HG02885 (cell line): ENCODE results near the gene SPAG16.

ENCODE experiments used
- ATAC-seq: cut with Tn5 transposase; IDR thresholded peaks from one replicate; pipeline ENCODE4 v1.9.1; 2021; ENCODE audit warnings: mild to moderate bottlenecking; ENCODE audit not compliant: unreplicated experiment, poor library complexity

Gene SPAG16

DNA sequence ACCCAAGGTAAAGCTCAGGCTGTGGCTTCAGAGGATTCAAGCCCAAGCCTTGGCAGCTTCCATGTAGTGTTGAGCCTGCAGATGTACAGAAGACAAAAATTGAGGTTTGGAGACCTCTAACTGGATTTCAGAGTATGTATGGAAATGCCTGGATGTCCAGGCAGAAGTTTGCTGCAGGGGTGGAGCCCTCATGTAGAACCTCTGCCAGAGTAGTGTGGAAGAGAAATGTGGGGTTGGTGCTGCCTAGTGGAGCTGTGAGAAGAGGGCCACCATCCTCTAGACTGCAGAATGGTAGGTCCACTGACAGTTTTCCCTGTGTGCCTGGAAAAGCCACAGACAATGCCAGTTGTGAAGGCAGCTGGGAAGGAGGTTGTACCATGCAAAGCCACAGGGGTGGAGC is 239.9 kb downstream of the SPAG16 start:
- ATAC-seq, result no peak

DNA sequence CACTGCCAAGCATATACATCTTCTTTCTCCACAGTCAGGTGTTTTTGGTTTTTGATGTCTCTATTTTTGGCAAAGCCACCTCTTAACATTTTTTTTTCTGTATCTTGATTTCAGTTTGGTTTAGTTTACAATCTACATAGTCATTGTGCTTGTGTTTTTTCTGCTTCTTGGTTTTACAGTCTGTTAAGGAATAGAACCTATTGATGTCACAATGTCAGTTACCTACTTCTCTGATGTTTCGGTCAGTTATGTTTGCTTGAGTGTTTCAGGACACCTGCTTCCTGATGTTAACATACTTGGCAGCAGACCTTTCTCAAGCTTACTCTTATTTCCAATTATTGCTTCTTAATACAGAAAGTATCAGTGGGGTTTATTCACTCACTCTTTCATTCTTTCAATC is 253.3 kb downstream of the SPAG16 start:
- ATAC-seq, result peak; percentile 73

DNA sequence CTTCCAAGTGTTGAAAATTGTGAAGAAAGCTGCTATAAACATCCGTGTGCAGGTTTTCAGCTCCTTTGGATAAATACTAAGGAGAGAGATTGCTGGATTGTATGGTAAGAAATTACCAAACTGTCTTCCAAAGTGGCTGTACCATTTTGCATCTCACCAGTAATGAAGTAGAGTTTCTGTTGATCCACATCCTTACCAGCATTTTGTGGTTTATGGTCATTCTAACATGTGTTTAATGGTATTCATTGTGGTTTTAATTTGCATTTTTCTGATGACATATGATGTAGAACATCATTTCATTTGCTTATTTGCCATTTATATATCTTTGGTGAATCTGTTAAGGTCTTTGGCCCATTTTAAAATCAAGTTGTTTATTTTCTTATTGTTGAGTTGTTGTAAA is 260.7 kb downstream of the SPAG16 start:
- ATAC-seq, result no peak

DNA sequence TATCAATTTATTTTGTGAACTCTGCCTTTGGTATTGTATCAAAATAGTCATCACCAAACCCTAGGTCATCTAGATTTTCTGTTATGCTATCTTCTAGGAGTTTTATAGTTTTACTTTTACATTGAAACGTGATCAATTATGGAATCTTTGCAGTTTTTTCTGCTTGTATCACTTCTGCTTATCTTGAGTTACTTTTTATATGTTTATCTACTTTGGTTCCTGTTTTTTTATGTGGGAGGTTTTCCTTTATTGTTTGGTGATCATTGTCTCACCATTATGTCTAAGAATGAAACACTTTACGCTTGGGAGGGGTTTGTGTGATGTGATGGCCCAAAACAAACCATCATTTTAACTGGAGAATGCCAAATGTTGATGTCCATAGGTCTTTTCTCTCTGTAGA is 261.2 kb downstream of the SPAG16 start:
- no peak for ATAC-seq

DNA sequence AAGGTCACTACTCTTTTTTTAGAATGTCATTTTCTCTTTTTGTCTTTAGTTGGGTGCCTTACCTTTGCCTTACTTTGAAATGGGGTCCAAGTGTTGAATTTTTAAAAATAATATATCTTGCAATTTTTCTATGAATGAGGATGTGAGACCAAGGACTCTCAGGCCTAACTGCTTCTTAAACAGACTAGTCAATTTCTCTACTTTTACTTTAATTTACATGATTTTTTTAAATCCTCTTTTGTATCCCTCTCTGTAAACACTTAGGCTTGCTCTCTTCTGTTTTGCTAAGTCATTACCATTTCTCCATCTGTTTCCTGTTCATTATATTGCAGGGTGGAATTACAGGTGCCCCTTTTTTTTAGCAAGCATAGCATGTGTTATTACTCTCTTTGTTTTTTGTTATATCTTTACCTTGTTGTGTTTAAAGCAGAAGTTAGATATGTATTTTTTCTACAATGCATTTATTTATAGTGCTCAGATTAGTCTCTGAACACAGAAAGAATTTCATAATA is 261.8 kb downstream of the SPAG16 start:
- no peak for ATAC-seq

DNA sequence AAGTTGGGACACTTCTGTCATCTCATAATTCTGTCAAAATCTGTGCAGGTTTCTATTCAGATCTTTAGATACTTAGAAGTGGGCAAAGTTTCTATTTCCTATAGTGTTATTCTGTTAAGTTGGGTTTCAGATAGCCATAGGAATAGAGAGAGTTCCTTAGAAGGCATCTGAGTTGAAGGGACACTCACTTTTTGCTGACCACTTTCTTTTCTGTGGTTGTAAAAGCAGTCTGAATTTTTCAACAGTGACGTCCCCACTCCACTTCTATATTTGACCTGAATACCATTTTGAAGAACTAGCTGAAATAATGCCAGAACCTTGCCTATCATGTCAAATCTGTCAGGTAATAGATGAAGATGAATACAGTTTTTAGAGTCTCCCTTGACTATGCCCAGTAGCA is 267.3 kb downstream of the SPAG16 start:
- no peak for ATAC-seq

DNA sequence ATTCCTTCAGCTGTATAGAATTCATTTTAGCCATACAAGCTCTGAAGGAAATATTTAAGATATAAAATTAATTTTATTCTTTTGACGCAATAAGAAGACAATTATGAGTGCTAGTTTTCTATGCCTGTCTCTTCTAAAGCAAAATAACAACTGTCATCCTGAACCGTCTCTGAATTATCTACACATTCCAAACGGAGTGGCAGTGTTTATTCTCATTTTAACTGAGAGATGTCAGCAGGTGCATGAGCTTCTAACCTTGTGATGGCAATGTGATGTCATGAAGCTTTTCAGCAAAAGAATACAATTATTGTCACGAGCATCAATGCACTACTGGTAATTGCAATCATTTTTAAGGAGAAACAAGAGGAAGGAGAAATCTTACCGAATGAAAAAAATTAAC is 274.8 kb downstream of the SPAG16 start:
- ATAC-seq, result no peak

DNA sequence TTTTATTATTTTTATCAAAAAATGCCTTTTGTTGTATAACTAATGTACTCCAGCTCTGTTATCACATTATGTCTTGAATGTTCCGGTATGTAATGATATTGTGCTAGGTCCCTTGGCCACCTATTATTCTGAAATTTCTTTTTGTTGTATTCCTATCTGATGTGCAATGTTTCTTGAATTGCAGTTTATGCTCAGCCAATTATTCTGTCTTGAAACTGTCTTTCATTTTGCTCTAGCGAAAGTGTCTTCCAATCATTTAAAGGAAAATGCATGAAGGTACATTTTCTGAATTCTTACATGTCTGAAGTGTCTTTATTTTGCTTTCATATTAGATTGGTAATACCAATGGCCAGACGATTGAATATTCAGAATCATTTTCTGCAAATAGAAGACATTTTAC is 277.5 kb downstream of the SPAG16 start:
- ATAC-seq, result no peak

DNA sequence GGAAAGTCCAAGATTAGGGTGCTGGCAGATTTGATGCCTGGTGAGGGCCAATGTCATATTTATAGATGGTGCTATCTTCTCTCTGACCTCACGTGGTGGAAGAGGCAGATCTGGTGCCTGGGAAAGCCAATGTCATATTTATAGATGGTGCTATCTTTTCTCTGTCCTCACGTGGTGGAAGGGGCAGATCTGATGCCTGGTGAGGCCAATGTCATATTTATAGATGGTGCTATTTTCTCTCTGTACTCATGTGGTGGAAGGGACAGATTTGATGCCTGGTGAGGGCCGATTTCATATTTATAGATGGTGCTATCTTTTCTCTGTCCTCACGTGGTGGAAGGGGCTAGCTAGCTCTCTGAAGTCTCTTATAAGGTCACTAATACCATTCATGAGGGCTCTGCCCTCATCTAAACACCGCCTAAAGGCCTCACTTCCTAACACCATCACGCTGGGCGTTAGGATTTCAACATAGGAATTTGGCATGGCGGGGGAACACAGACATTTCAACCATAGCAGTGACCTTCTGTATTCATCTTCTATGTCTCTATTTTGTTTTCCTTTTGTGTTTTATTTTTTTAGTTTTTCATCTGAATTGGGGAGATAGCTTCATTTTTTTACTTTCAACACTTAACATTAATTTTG is 278.4 kb downstream of the SPAG16 start:
- ATAC-seq, result no peak

DNA sequence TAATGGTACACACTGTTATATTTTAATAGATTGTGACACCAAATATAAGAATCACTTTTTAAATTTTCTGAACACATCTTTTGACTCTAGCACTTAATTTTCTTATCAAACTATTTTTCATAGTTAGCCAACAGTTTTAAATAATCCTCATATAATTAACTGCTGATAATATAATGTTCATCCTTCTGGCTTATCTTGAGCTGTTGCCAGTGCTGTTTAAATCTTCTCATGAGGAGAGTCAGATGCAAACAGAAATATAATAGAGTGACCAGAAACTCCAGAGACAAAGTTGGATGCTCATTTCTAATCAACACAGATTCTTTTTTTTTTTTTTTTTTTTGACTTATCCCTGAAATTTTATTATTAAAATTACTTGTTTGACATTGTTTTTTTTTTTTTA is 282.6 kb downstream of the SPAG16 start:
- ATAC-seq, result no peak

DNA sequence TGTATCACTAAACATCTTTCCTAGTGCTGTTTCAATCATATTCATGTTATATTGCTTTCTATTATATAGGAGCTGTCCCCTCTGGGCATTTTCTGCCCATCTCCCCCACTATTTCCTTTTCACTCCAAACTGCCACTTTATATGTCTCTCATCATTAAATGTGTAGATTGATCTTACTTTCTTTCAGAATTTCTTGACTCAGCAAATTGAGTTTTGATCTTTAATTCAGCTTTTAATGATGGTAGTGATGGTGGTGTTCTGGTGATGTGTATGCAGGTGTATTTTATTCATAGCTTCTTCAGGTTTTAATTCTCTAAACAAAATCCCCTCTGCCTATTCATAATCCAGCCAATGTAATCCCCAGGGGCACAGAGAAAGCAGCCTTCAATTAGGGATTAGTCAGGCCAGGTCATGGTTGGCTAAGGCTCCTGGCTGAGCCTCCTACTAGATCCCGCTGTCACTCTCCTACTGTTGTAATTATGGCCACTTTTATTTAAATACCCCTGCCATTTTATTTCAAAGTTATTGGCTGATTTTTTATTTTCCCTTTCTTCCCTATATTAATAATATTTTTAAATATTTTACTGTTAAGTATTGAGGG is 325.4 kb downstream of the SPAG16 start:
- no peak for ATAC-seq

DNA sequence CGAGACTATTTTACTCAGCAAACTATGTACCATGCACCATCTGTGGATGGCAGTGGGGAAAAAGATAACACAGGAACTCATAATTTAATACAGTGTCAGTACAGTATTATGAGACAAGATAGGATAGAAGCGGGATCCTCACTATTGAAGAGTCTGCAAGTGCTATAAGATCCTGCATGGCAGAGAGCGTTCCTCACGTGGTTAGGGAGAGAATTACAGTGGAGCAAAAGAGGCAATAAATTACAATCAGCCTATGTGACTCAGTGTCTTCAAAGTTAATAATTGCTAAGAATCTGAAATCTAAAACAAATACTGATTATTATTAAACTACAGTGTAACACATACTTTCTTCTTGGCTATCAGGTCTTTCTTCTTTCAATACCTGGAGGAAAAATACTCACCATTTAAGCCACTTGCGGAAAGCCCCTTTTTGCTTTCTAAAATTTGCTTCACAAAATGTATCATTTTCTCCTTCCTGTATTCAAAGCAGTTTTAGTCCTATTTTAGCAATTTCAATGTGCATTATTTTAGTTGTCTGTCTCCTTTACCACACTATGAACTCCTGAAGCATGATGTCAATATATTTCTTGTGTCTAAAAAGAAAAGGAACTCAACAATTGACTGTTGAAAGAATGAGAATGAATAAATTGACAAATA is 342.9 kb downstream of the SPAG16 start:
- ATAC-seq, result peak; percentile 65

DNA sequence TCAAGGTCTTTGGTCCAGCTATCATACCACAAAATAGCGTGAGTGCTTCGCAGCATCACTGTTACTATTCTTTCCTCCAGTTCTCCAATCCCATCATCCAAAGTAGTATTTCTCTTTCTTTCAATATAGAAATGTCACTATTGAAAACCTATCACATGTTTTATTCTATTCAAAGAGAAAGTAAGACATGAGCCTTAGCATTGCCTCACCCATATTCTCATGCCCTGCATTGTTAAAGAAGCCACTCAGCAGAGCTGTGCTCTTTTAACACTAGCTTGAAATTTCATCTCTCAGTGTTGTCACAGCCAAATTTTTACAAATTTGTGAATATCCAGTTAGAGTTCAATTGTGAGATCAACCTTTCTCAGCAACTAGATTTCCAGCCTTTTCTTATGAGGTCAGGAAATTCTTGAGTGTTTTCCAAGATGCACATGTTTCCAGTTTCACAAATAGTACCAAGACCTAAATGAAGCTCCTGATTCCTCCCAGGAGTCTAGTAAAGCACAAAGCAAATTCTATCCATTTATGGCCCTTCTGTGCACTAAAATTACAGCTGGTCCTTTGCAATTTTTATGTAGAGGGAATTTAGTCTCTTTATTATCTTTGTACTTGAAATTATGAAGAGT is 343.7 kb downstream of the SPAG16 start:
- ATAC-seq, result peak; percentile 64

DNA sequence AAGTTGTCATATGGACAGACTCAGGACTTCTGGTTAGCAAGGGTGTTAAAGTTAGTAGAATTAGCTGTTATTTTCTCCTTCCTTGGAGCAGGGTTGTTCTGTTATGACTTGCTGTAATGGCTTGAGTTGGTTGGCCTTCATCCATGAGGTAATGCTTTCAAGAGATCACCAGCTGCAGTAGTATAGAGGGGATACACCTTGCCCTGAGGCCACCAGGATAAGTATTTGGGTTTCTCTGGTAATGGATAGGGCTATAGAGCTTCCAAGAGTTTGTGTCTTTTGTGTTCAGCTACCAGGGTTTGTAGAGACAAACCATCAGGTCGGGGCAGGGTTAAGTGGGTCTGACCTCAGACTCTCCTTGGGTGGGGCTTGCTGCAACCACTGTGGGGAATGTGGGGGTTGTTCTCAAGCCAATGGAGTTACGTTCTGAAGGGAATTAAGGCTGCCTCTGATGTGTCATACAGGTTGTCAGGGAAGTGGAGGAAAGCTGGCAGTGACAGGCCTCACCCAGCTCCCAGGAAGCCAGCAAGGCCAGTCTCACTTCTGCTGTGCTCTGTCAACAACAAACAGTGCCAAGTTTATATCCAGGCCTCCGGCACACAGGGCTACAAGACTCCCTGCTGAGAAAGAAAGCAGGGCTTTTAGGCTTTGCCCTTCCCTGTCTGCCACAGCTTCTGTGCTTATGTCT is 356.6 kb downstream of the SPAG16 start:
- ATAC-seq, result no peak

DNA sequence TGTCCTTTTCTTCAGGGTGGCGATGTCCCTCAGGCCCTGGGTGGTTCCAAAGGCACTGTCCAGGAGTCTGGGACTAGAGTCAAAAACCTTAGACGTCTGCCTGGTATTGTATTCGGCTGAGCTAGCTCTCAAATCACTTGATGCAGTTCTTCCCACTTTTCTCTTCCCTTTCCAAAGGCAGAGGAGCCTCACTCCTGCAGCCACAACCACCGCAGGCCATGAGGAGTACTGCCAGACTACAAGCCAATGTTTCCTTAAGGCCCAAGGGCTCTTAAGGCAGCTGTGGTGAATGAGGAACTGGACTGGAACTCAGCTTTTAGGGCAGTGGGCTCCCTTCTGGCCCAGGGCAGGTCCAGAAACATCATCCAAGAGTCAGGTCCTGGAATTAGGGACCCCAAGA is 360.7 kb downstream of the SPAG16 start:
- no peak for ATAC-seq

DNA sequence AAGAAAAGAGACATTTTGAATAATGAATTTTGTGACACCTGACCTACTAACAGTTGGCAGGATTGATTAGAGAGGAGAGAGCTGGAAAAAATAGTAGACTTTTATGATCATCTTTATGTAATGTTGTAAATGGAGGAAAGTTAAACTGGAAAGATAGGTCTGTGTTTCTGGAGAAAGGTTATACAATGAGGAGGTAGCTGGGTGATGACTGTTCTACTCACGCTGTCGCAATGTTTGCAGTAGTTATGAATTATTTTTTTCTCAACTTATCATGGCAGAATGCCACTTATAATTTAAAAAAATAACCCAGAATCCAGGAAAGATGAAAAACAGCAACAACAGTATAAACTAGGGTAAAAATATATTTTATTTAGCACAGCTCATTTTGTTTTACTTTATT is 364.9 kb downstream of the SPAG16 start:
- ATAC-seq, result no peak

DNA sequence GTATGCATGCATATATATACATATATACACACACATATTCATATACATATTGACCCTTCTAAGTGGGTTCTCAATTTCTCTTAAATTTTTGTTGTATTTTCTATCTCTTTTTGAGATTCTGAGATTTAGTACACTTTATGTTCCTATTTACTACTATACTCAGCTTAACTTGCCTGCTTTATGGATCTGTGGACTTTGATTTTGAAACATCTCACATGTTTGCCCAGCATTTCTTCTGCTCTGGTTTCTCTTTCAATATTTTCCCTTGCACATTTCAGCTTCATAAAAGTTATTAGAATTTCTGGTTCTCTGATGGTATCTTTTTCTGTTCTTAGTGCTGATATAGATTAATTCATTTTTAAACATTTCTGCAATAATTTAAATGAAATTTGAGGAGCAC is 380.6 kb downstream of the SPAG16 start:
- ATAC-seq, result no peak

DNA sequence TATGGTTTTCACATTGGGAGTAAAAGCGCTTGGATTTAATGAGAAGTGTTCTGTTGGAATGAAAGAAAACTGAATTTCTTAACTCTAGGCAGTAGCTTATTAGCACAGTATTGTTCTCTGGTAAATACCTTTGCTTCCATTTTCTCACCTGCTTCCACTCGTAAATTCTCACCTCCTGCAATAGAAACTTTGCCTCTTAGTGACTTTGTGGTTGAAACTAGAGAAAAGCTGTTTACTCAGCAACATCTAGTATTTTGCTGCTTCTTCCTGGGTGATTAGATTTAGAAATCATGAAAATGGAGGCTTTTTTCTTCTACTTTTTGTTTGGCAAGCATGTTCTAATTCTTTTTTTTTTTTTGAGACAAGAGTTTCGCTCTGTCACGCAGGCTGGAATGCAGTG is 385.4 kb downstream of the SPAG16 start:
- ATAC-seq, result no peak

DNA sequence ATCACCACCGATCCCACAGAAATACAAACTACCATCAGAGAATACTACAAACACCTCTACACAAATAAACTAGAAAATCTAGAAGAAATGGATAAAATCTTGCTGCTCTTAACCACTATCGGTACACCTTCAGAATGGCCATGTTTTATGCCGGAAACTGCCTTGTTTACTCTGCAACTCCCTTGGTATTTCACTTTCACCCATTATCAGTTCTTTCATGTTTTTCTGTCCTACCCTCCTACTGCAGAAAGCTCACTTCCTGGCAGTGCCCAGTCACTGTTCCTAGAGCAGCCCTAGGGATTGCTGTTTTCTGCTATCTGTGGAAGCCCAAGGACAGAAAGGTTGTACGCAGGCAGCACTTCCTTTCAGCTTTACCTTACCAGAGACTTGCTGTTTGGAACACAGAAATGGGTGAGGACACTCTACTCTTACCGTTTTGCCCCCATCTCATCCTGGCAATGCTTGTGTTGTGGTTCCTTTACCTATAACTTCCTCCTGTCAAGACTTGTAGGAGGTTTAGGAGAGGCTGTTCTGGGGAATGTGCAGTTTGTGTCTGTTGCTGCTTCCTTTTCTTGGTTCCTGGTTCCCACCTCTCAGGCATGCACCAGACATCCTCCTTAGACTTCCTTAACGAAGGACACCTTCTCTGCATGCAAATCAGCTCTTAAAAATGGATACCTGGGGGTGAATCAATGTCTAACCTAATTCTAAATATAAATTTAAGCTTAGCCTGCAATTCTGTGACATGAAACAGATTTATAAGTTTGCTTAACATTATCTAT is 394.4 kb downstream of the SPAG16 start:
- ATAC-seq, result peak; percentile 67

DNA sequence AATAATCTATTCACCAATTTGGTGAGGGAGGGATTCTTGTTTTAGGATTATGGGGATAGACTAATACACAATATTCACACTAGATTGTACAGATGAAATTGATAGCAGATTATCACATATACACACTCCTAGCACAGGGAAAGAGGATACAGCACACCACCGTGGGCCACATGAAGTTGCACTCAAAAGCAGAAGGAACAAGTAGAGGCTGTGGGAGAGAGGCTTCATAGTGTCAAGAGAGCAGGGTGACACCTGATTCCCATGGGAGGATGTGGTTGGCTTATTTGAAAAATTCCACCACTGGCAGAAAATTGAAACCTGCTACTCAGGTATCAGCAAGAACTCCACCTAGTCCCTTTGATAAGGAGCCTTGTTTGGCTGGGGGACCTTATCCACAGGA is 395.6 kb downstream of the SPAG16 start:
- no peak for ATAC-seq
